ENCODE measurements around the gene SLC25A38. TPM values are rescaled to one million over a fixed set of nuclear protein-coding genes. Genes with fewer than 3 reads are reported as not detected.
"Not testable (repeated sequence)": the region's sequence is repeated elsewhere in the genome, so short reads cannot be mapped to it uniquely, and the experiment has no call there.

SLC25A38 gene
- total RNA-seq (2014; rRNA removed; shearing (Covaris generic)): 26.1 and 27.1 TPM in 2 replicates

DNA sequence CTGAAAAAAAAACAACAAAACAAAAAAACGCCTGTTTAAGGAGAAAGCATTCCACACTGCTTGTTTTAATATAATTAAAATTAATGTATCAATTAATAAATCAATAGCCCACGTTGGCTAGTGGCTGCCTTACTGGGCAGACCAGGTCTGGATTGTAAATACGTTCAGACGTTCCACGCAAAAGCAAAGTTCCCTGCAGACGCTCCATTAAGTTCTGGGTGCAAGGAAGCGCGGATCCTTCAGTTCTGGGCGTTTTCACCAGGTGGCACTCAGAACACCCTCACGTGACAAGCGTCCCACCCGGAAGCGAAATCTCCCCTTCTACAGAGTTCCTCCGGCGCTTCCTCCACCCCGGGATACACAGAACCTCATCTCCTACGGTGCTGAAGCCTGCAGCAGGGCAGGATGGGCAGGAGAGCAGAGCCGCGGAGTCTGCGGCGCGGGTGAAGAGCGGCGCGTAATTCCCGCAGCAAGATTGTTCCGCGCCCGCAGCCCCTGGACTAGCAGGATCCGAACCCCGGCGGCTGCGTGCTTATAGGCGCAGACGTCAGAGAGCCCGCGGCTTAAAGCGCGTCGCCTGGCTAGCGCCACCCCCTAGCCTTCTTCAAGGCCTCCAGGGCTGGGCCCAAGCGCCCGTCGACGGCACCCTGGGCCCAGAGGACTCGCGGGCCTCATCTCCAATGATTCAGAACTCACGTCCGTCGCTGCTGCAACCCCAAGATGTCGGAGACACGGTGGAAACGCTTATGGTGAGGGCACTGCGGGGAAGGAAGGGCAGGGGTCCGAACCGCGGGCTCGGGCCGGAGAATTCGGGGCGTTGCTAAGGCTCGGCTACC lies at the start of gene SLC25A38:
Gene SLC25A38, plus strand, starts transcription at position 326 of the 836 bp plus-strand sequence. Its CDS starts 355 bp downstream, at position 681.
- peak; percentile 84 for DNase-seq (ENCODE audit: low read depth)

DNA sequence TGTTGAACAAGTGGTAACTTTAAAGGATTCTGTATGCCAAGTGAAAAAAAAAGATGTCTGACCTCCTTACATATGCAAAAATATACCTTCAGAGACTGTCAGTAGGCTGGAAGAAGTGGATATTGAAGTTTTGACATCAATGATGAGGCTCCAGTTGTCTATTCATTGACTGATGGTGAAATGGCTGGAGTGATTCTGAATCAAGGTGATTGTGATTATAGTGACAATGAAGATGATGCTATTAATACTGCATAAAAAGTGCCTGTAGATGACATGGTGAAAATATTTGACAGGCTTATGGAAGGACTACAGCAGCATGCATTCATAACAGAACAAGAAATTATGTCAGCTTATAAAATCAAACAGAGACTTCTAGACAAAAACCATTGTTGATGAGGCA lies 49.6 kb upstream of the SLC25A38 start:
- DNase-seq (ENCODE audit: low read depth): no peak

DNA sequence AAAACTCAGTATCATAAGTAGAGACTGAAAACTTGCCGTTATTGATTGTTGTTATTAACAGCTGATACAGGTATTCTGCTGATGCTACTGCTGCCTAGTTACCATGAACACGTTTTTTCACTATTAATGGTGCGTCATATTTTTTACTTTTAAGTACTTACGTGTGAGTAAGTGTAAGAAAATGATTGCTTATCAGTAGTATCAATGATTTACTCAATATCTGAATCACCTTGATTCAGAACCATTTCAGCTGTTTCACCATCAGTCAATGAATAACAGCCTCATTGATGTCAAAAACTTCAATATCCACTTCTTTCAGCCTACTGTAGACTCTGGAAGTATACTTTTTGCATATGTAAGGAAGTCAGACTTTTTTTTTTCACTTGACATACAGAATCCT lies 49.0 kb upstream of the SLC25A38 start:
- no peak for DNase-seq (ENCODE audit: low read depth)

- no peak for DNase-seq (ENCODE audit: low read depth)
Measured at GRCh38 chr3:39338201-39338600, 45.0 kb upstream of the SLC25A38 start.

- no peak for DNase-seq (ENCODE audit: low read depth)
Measured at GRCh38 chr3:39339086-39339485, 44.1 kb upstream of the SLC25A38 start.

GRCh38 chr3:39343076-39343717 lies 40.0 kb upstream of the SLC25A38 start:
- DNase-seq (ENCODE audit: low read depth): peak; percentile 17

GRCh38 chr3:39343760-39344159 lies 39.4 kb upstream of the SLC25A38 start:
- no peak for DNase-seq (ENCODE audit: low read depth)

- DNase-seq (ENCODE audit: low read depth): no peak
Measured at GRCh38 chr3:39344746-39345344, 38.3 kb upstream of the SLC25A38 start.

DNA sequence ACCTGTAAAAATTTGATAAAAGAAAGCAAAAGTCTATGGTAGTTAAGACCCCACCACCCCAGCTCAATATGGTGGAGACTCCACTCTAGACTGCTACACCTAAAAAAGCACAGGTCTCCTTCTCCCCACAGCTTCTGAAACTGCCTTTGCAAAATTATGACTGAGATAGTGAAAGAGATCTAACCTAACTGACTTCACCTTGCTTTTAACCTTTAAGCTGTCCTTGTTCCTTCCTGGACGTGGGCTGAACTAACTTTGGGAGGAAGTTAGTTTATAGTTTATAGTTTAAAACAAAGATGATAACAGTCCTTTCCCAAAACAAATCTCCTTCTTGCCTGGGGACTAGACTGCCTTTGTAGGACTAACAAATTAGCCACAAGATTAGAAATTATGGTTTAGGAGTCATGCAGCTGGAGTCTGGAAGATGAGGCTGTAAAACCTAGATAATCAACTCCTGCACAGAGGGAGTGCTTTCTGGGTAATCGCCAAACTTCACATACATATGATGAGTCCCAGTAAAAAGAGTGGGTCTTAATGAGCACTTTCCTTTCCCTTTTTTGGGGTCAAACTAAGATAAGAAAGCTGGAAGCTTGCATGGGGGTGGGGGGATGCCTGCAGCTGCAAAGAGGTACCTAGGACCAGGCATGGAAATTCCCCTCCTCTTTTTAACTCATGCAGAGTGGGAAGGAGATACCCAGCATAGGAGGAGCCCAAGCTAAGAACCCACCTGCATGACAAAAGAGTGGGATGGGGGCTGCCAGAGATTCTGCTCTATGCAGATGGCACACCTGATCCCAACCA lies 36.2 kb upstream of the SLC25A38 start:
- DNase-seq (ENCODE audit: low read depth): no peak

DNA sequence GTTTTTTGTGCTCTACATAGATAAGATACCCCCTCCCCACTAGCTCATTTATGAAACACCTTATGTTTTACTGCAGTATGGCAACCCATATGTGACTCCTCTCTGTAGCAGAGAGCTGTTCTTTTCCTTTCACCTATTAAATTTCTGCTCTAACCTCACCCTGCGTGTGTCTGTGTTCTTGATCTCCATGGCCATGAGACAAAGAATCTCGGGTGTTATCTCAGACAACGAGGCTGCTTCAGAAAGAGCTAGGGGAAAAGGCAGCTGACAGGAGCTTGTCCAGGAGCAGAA lies 35.6 kb upstream of the SLC25A38 start:
- DNase-seq (ENCODE audit: low read depth): no peak

DNA sequence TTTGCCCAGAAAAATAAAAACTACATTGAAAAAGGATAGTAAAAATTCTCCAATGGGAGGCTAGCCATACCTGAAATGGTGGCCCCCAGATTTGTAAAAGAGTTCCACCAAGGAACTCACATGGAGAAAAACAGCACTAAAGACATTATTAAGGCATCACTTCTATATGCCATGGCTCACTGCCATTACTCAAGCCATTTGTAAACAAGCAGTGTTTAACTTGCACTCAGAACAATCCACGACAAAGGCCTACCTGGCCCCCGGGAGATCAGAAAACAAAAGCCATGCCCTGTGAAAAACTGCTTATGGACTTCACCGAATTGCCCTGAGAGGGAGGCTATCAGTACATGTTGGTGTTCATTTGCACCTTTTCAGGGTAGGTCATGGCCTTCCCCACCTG lies 34.1 kb upstream of the SLC25A38 start:
- no peak for DNase-seq (ENCODE audit: low read depth)

GRCh38 chr3:39350714-39351113 lies 32.5 kb upstream of the SLC25A38 start:
- no peak for DNase-seq (ENCODE audit: low read depth)

- DNase-seq (ENCODE audit: low read depth): not testable (repeated sequence)
Measured at GRCh38 chr3:39351134-39351533, 32.0 kb upstream of the SLC25A38 start.

- DNase-seq (ENCODE audit: low read depth): not testable (repeated sequence)
Measured at GRCh38 chr3:39353168-39353927, 29.8 kb upstream of the SLC25A38 start.

GRCh38 chr3:39358333-39358732 lies 24.8 kb upstream of the SLC25A38 start:
- no peak for DNase-seq (ENCODE audit: low read depth)

DNA sequence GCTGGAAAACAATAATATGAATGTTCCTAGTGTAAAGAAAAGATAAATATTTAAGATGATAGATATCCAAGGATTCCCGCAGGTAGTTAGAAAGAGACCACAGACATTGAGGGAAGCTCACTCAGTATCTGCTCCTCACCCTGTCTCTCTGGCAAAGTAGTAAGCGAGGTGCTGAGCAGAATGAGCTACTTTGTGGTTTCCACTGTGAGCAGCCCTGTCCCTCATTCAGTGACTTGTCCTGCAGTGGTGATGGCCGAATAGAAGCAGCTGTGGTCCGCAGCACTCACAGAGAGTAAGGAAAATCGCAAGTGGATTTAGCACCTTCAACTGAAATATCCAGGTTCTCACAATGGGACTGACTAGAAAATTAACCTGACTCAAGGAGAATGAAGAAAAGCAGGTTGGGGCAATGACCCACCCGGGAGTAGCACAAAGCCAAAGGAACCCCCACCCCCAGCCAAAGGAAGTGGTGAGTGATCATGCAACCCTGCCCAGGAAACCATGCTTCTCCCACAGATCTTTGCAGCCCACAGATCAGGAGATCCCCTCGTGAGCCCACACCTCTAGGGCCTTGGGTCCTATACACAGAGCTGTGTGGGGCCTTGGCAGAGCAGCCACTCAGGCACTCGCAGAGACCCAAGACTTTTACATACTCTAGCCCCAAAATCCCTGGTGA lies 21.8 kb upstream of the SLC25A38 start:
- no peak for DNase-seq (ENCODE audit: low read depth)

- no peak for DNase-seq (ENCODE audit: low read depth)
Measured at GRCh38 chr3:39362192-39362591, 21.0 kb upstream of the SLC25A38 start.

DNA sequence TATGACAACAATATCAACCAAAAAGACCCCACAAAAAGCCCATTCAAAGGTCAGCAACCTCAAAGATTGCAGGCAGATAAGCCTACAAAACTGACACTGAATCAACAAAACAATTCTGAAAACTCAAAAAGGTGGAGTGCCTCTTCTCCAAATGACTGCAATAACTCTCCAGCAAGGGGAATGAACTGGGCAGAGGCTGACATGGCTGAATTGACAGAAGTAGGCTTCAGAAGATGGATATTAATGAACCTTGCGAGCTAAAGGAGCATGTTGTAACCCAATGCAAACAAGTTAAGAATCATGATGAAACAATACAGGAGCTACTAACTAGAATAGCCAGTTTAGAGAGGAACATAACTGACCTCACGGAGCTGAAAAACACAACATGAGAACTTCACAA lies 20.4 kb upstream of the SLC25A38 start:
- no peak for DNase-seq (ENCODE audit: low read depth)

- DNase-seq (ENCODE audit: low read depth): not testable (repeated sequence)
Measured at GRCh38 chr3:39370450-39370849, 12.7 kb upstream of the SLC25A38 start.

GRCh38 chr3:39372833-39373232 lies 10.3 kb upstream of the SLC25A38 start:
- no peak for DNase-seq (ENCODE audit: low read depth)
